ENCODE data around the gene ST8SIA5. TPM values are rescaled to one million over a fixed set of nuclear protein-coding genes. Genes with fewer than 3 reads are reported as not detected.

Gene ST8SIA5
- total and polyA plus RNA-seq, 2 of the 13 experiments (the other 11 are each of a cell fraction or from before 2014, with no cell fraction given), result 0.07 to 0.20 TPM

- TF ChIP-seq RERE (CRISPR knock-in tag; IDR thresholded peaks at IDR 0.05; ENCODE audit: low read depth), result no peak
- no peak for TF ChIP-seq SETDB1 (CRISPR knock-in tag; IDR thresholded peaks at IDR 0.05; ENCODE audit: borderline replicate concordance)
- TF ChIP-seq DNMT3B (CRISPR knock-in tag; conservative IDR thresholded peaks at IDR 0.05), result no peak
- no peak for TF ChIP-seq ZC3H4 (CRISPR knock-in tag; IDR thresholded peaks at IDR 0.05; ENCODE audit: borderline replicate concordance)
- no peak for TF ChIP-seq NR2F6 (IDR thresholded peaks at IDR 0.05)
- no peak for TF ChIP-seq NR2F6 (CRISPR knock-in tag; IDR thresholded peaks at IDR 0.05)
- TF ChIP-seq RCOR2 (CRISPR knock-in tag; IDR thresholded peaks at IDR 0.05), result no peak
These were observed 107.6 kb downstream of the ST8SIA5 start (continued) for GRCh38 chr18:46649071-46649862.

DNA sequence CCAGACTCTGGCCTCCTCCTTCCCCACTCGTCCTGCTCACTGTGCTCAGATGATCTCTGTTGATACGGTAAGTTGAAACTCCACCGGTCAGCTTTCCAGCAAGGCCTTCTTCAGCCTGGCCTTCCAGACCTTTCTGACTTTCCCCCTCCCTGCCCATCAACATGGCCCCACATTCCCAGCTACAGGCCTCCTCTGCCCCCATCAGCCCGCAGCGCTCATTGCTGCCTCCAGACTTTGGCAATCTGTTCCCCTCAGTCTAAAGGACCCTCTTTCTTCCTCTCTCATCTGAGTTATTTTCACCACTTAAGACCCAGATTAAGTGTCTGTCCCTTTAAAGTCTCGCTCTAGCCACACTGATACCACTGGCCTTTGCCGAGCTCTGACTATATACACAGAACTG, 110.4 kb downstream of the ST8SIA5 start:
- intact Hi-C loops (cut with micrococcal nuclease; ENCODE audit: unreplicated experiment) (no loop called here), in situ Hi-C loops (cut with HindIII; ENCODE audit: extremely low pct_ligation_motif_present, low pct_unique_long_range_greater_than_20kb) (no loop called here)
- TF ChIP-seq, protein P1, sequence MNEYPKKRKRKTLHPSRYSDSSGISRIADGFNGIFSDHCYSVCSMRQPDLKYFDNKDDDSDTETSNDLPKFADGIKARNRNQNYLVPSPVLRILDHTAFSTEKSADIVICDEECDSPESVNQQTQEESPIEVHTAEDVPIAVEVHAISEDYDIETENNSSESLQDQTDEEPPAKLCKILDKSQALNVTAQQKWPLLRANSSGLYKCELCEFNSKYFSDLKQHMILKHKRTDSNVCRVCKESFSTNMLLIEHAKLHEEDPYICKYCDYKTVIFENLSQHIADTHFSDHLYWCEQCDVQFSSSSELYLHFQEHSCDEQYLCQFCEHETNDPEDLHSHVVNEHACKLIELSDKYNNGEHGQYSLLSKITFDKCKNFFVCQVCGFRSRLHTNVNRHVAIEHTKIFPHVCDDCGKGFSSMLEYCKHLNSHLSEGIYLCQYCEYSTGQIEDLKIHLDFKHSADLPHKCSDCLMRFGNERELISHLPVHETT (CRISPR knock-in tag; conservative IDR thresholded peaks at IDR 0.05), result no peak
- no peak for TF ChIP-seq MYPOP (CRISPR knock-in tag; IDR thresholded peaks at IDR 0.05)
- TF ChIP-seq, protein P2, sequence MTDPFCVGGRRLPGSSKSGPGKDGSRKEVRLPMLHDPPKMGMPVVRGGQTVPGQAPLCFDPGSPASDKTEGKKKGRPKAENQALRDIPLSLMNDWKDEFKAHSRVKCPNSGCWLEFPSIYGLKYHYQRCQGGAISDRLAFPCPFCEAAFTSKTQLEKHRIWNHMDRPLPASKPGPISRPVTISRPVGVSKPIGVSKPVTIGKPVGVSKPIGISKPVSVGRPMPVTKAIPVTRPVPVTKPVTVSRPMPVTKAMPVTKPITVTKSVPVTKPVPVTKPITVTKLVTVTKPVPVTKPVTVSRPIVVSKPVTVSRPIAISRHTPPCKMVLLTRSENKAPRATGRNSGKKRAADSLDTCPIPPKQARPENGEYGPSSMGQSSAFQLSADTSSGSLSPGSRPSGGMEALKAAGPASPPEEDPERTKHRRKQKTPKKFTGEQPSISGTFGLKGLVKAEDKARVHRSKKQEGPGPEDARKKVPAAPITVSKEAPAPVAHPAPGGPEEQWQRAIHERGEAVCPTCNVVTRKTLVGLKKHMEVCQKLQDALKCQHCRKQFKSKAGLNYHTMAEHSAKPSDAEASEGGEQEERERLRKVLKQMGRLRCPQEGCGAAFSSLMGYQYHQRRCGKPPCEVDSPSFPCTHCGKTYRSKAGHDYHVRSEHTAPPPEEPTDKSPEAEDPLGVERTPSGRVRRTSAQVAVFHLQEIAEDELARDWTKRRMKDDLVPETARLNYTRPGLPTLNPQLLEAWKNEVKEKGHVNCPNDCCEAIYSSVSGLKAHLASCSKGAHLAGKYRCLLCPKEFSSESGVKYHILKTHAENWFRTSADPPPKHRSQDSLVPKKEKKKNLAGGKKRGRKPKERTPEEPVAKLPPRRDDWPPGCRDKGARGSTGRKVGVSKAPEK (CRISPR knock-in tag; IDR thresholded peaks at IDR 0.05; ENCODE audit: borderline replicate concordance), result no peak
- TF ChIP-seq REL (CRISPR knock-in tag; conservative IDR thresholded peaks at IDR 0.05), result no peak
- ATAC-seq (no peak), FAIRE-seq (no peak), DNase-seq (ENCODE audit: low spot score) (no peak)
- H3K79me2 ChIP-seq (ENCODE audit: insufficient read depth, low read length), result no peaks in the 10 kb centered on the region
- no TSS peak for BruUV-seq (replicated peaks)
- peaks cover 0 to 39% of the 10 kb centered on the region in 2 experiments; a peak in 3 of 5 replicates for H3K27me3 ChIP-seq (ENCODE audit: control insufficient read depth in 1 of 2, insufficient read depth in 2 of 2, low read length in 2 of 2)
- H3K9ac ChIP-seq (ENCODE audit: insufficient read depth, low read depth, low read length), result no peak overlapping the region
- ChIA-PET CTCF (ENCODE audit: low intra/inter-chr PET ratio, low total read pairs) (no interaction called here), POLR2A (no interaction called here)
- no peak overlapping the region for H2AFZ ChIP-seq (ENCODE audit: low read length)
- H3K4me1 ChIP-seq (ENCODE audit: insufficient read depth, low read length), result no peaks in the 10 kb centered on the region
- no peak overlapping the region for H3K4me2 ChIP-seq (ENCODE audit: low read depth, low read length)
- H3K36me3 ChIP-seq (replicated peaks in 1 of 2; ENCODE audit: control insufficient read depth in 1 of 2, insufficient read depth in 2 of 2, low read length in 2 of 2), result no peaks in the 10 kb centered on the region
- WGBS (ENCODE audit: low lambda C conversion rate), result 15% methylated on average over 7 of the region's 7 CpGs
- H3K27ac ChIP-seq (ENCODE audit: extremely low read length, insufficient read depth, low read length), result no peak overlapping the region
- no peaks in the 10 kb centered on the region for H4K20me1 ChIP-seq (ENCODE audit: insufficient read depth, low read length)
- H3K9me3 ChIP-seq (ENCODE audit: low read length), result no peaks in the 10 kb centered on the region
- no peak overlapping the region for H3K4me3 ChIP-seq (replicated peaks in 1 of 3; ENCODE audit: insufficient read depth in 1 of 3, low read depth in 2 of 3, low read length in 3 of 3)
